HPDE6-E6E7 (cell line): ENCODE results near the gene SPACA9.
A peak's percentile ranks its signal among the peaks of the same experiment; 100 is the strongest.

Experiments used
- DNase-seq: peaks from one replicate; pipeline ENCODE4 v3.0.0; 2011; ENCODE audit warnings: missing footprints; ENCODE audit errors: extremely low spot score

The SPACA9 gene

GRCh38 chr9:132878695-132879456 is at the start of gene SPACA9:
SPACA9 (plus strand) TSS chr9:132878898; CDS start chr9:132883948, 5,050 bp downstream.
- DNase-seq = peak; percentile 37

GRCh38 chr9:132832171-132832881 is 46.4 kb upstream of the SPACA9 start:
- no peak for DNase-seq

GRCh38 chr9:132833550-132834121 is 45.1 kb upstream of the SPACA9 start:
- DNase-seq = no peak

- no peak for DNase-seq
These were observed 44.4 kb upstream of the SPACA9 start for GRCh38 chr9:132834343-132834742.

GRCh38 chr9:132837501-132838286 is 41.0 kb upstream of the SPACA9 start:
- no peak for DNase-seq

- no peak for DNase-seq
These were observed 40.4 kb upstream of the SPACA9 start for GRCh38 chr9:132838291-132838690.

- DNase-seq = no peak
These were observed 37.7 kb upstream of the SPACA9 start for GRCh38 chr9:132840980-132841379.

- no peak for DNase-seq
These were observed 36.3 kb upstream of the SPACA9 start for GRCh38 chr9:132842124-132843044.

- DNase-seq = no peak
These were observed 32.4 kb upstream of the SPACA9 start for GRCh38 chr9:132846109-132846917.

- no peak for DNase-seq
These were observed 31.7 kb upstream of the SPACA9 start for GRCh38 chr9:132846918-132847515.

- no peak for DNase-seq
These were observed 29.5 kb upstream of the SPACA9 start for GRCh38 chr9:132849185-132849706.

GRCh38 chr9:132853482-132853881 is 25.2 kb upstream of the SPACA9 start:
- no peak for DNase-seq

GRCh38 chr9:132854832-132855231 is 23.9 kb upstream of the SPACA9 start:
- DNase-seq = no peak

GRCh38 chr9:132855904-132856303 is 22.8 kb upstream of the SPACA9 start:
- DNase-seq = no peak

GRCh38 chr9:132857031-132857430 is 21.7 kb upstream of the SPACA9 start:
- no peak for DNase-seq

- DNase-seq = no peak
These were observed 20.9 kb upstream of the SPACA9 start for GRCh38 chr9:132857616-132858342.

GRCh38 chr9:132858751-132859150 is 19.9 kb upstream of the SPACA9 start:
- no peak for DNase-seq

GRCh38 chr9:132861666-132862065 is 17.0 kb upstream of the SPACA9 start:
- DNase-seq = no peak

GRCh38 chr9:132862533-132862932 is 16.2 kb upstream of the SPACA9 start:
- DNase-seq = no peak
